GM11168 (cell line): ENCODE data around the gene CDH23.

ENCODE experiments used
- in situ Hi-C: fragments of 300-500 bp; cut with MboI; formaldehyde crosslinking; loops from one replicate; pipeline ENCODE4 v1.12.0; 2022; ENCODE audit warnings: low sequenced_read_pairs; ENCODE audit not compliant: unreplicated experiment

CDH23 gene

GRCh38 chr10:71857934-71858890, 461.5 kb downstream of the CDH23 start:
- in situ Hi-C loops: no loop called here

GRCh38 chr10:71860243-71861029, 463.7 kb downstream of the CDH23 start:
- in situ Hi-C loops: no loop called here

GRCh38 chr10:71863203-71863602, 466.5 kb downstream of the CDH23 start:
- in situ Hi-C loops: no loop called here

- in situ Hi-C loops: no loop called here
Measured at GRCh38 chr10:71864911-71865361, 468.2 kb downstream of the CDH23 start.
